Mesodermal cell (in vitro differentiated cells): ENCODE results near the gene GABPB2.
"Not testable (repeated sequence)": the region's sequence is repeated elsewhere in the genome, so short reads cannot be mapped to it uniquely, and the experiment has no call there.

Source experiments
- H3K27ac ChIP-seq: 2 replicates; pipeline ENCODE4 v1.7.0; 2013; ENCODE audit warnings: mild to moderate bottlenecking, low read depth, low read length, moderate library complexity; ENCODE audit not compliant: severe bottlenecking
- H3K36me3 ChIP-seq: 2 replicates; pipeline ENCODE4 v1.7.1; 2013; ENCODE audit warnings: mild to moderate bottlenecking, low read length, moderate library complexity; ENCODE audit not compliant: control insufficient read depth, insufficient read depth
- H3K4me1 ChIP-seq: one replicate; pipeline ENCODE4 v1.7.1; 2013; ENCODE audit warnings: mild to moderate bottlenecking, low read length; ENCODE audit not compliant: insufficient read depth, control insufficient read depth, poor library complexity, severe bottlenecking
- H3K4me3 ChIP-seq: 2 replicates; pipeline ENCODE4 v1.7.0; 2013; ENCODE audit warnings: low read length, control low read depth, mild to moderate bottlenecking; ENCODE audit not compliant: insufficient read depth, poor library complexity, severe bottlenecking; ENCODE audit errors: extremely low read depth
- H3K9me3 ChIP-seq: 2 replicates; pipeline ENCODE4 v1.7.1; 2013; ENCODE audit warnings: mild to moderate bottlenecking, low read length, moderate library complexity; ENCODE audit not compliant: control insufficient read depth
- WGBS, 2 experiments: methylation state at CpG; one replicate each; pipeline ENCODE4 v1.1.5; 2013; ENCODE audit warnings: missing lambda C conversion rate in 2 of 2; ENCODE audit not compliant: insufficient coverage in 2 of 2; 5-methylcytosine and 5-hydroxymethylcytosine counted together

The GABPB2 gene

DNA sequence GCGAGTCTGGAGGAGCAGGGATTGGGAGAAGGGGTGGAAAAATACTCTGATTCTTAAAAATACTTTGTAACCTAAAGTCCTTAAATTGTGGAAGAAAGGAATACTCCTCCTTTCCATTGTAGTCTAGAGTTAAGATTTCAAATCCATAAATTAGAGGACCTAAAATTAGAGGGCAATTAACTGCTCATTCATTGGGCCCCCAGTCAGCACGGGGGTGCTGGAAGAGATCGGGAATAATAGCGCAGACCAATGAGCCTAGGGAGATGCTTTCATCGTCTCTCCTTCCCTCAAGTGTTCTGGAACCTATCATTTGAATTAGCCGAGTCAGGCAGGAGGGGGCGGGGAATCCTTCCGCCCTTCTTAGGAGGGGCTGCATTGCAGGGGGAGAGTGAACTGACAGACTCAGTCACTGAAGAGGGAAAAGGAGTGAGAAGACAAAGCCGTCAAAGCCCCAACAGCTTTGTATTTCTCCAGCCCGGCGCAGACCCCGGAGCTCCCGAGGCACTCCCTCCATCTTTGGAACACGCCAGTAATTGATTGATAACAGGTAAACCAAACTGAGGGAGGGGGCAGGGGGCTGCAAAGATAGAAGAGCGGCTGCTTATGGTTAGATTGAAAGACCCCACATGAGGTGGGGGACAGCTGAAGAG is 10.4 kb upstream of the GABPB2 start, which contains the start of gene MLLT11:
TSS of gene MLLT11 (plus strand) at position 391 of the 650 bp plus-strand sequence. CDS start 6,828 bp downstream, outside the sequence.
- Histone ChIP-seq H3K9me3 (no peaks in the 10 kb centered on the region), H3K4me1 (peaks cover 31% of the 10 kb centered on the region), H3K27ac (peak within 1 kb of the TSS; percentile 94), H3K4me3 (peak within 1 kb of the TSS; percentile 98), H3K36me3 (peaks cover 63% of the 10 kb centered on the region)
- WGBS, 2 experiments: 0 to 2% methylated on average over 1 to 11 of the region's 15 CpGs

DNA sequence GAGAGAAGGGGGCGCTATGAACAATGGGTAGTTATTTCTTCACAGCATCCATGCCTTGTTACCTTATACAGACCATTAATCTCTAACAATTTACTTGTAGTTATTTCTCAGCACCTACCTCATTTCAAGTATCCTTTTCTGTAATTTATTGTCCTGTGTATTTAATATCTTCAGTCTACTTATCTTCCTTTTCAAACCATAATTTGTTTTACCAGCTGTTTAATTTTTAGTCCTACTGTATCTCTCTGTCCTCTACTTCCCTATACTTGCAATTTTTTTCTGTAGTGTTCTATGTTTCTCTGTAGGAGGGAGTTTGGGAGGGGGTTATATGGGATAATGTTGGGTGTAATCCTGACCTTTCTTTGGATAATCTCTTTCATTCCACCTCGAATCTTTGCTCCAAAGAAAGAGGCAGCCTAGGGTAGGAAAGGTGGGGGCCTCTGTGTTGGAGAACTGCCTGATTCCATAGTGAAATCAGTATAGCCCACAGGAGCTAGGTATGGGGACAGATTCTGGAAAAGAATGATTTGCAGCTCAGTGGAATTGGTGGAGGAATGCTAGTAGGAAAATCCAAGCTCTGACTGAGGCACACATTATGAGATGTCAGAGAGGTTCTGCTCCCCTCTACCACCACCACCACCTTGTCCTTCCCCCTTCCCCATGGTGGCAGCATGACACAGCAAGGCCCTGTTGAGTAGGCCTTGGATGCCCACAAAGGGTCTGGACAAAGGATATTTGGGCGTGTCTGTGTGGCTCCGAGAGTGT is 9.7 kb upstream of the GABPB2 start:
- Histone ChIP-seq H3K4me1 (peaks cover 31% of the 10 kb centered on the region), H3K9me3 (no peaks in the 10 kb centered on the region), H3K36me3 (peaks cover 63% of the 10 kb centered on the region), H3K4me3 (peak overlapping the region; percentile 98), H3K27ac (peak overlapping the region; percentile 94)
- no CpG with 5 or more reads among the region's 4 CpGs for WGBS, 2 experiments

GRCh38 chr1:151061704-151062103 is 8.9 kb upstream of the GABPB2 start:
- peak overlapping the region; percentile 98 for H3K4me3 ChIP-seq
- H3K27ac ChIP-seq: peak overlapping the region; percentile 94
- H3K9me3 ChIP-seq: no peaks in the 10 kb centered on the region
- peaks cover 23% of the 10 kb centered on the region for H3K4me1 ChIP-seq
- WGBS, 2 experiments: 50% methylated on average over 1 of the region's 2 CpGs; no CpG with 5 or more reads in 1 of the 2 experiments
- peaks cover 63% of the 10 kb centered on the region for H3K36me3 ChIP-seq

GRCh38 chr1:151062741-151063371 is 7.7 kb upstream of the GABPB2 start:
- Histone ChIP-seq H3K4me3 (peak overlapping the region; percentile 98), H3K36me3 (peaks cover 63% of the 10 kb centered on the region), H3K4me1 (peaks cover 13% of the 10 kb centered on the region), H3K9me3 (no peaks in the 10 kb centered on the region), H3K27ac (peak overlapping the region; percentile 69)
- 93 to 100% methylated on average over 1 to 2 of the region's 3 CpGs for WGBS, 2 experiments

DNA sequence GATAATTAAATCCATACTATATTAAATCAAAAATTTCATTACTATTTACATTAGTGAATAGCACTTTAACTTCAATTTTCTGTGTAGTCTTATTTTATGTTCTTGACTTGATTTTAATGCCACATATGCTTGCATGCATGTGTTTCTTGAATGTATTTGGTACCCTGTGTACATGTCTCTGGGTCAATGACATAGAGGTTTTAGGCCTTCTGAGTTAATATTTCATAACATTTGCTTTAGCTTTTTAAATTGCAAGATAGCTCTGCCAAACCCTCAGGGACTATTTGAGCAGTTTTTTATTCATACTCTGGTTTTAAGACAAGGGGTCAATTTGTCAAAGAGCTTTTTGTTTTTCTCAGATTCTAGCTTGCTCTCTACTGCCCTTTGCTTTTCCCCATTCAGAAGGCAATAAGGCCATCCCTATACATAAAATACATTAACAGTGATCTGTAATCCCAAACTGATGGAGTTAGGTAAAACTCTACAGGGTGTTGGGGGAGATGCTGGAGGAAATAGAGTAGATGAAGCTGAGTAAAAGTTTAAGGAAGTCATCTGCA is 5.4 kb upstream of the GABPB2 start:
- Histone ChIP-seq H3K36me3 (peaks cover 77% of the 10 kb centered on the region), H3K27ac (no peak overlapping the region), H3K4me1 (peaks cover 13% of the 10 kb centered on the region), H3K9me3 (no peaks in the 10 kb centered on the region), H3K4me3 (no peak overlapping the region)

DNA sequence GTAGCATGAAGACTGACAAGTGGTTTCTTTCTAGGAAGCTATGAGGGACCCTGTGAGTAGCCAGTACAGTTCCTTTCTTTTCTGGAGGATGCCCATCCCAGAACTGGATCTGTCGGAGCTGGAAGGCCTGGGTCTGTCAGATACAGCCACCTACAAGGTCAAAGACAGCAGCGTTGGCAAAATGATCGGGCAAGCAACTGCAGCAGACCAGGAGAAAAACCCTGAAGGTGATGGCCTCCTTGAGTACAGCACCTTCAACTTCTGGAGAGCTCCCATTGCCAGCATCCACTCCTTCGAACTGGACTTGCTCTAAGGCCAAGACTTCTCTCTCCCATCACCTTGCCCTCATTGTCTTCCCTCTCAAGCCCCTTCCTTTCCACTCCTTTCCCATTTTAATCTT is 3.4 kb upstream of the GABPB2 start:
- Histone ChIP-seq H3K27ac (no peak overlapping the region), H3K4me1 (peaks cover 17% of the 10 kb centered on the region), H3K4me3 (no peak overlapping the region), H3K9me3 (no peaks in the 10 kb centered on the region), H3K36me3 (peaks cover 70% of the 10 kb centered on the region)
- 89 to 94% methylated on average over 2 to 4 of the region's 4 CpGs for WGBS, 2 experiments

DNA sequence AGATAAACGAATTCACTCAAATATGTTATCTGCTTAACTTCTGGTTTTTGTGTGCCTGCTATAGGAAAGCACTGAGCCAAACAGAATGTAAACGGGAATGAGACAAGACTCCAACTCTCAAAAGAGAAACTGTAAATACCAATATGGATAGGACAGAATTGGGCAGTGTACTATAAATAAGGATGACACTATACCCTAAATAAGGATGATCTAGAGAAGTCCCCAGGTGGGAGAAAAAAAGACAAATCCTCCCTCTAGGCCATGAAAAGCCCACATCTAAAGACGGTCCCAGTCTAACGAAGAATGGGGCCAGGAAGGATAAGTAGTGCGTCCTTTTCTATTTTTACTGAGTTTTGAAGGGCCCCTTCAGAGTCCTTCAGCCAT is 1.5 kb upstream of the GABPB2 start:
- Histone ChIP-seq H3K4me1 (peaks cover 7% of the 10 kb centered on the region), H3K4me3 (no peak overlapping the region), H3K27ac (peak overlapping the region; percentile 47), H3K36me3 (peaks cover 62% of the 10 kb centered on the region), H3K9me3 (no peaks in the 10 kb centered on the region)
- 100% methylated on average over 3 of the region's 5 CpGs for WGBS, 2 experiments

DNA sequence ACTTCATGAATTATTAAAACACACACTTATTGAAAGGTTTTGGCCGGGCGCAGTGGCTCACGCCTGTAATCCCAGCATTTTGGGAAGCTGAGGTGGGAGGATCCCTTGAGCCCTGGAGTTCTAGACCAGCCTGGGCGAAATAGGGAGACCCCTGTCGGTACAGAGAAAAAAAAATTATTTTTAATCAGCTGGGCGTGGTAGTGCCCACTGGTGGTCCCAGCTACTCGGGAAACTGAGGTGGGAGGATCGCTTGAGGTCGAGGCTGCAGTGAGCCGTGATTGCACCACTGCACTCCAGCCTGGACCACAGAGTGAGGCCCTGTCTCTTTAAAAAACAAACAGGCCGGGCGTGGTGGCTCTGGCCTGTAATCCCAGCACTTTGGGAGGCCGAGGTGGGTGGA is 1.7 kb downstream of the GABPB2 start:
- H3K4me1 ChIP-seq: peaks cover 4% of the 10 kb centered on the region
- H3K9me3 ChIP-seq: no peaks in the 10 kb centered on the region
- 93% methylated on average over 13 of the region's 13 CpGs for WGBS, 2 experiments
- peaks cover 30% of the 10 kb centered on the region for H3K36me3 ChIP-seq
- H3K27ac ChIP-seq: no peak overlapping the region
- no peak overlapping the region for H3K4me3 ChIP-seq

GRCh38 chr1:151085953-151086559 is 15.5 kb downstream of the GABPB2 start:
- no peak overlapping the region for H3K27ac ChIP-seq
- H3K9me3 ChIP-seq: no peaks in the 10 kb centered on the region
- H3K4me3 ChIP-seq: no peak overlapping the region
- H3K4me1 ChIP-seq: no peaks in the 10 kb centered on the region
- no peaks in the 10 kb centered on the region for H3K36me3 ChIP-seq
- 90 to 100% methylated on average over 1 to 2 of the region's 4 CpGs for WGBS, 2 experiments

GRCh38 chr1:151097426-151097825 is 26.9 kb downstream of the GABPB2 start:
- H3K36me3 ChIP-seq, H3K4me1 ChIP-seq, H3K4me3 ChIP-seq, H3K27ac ChIP-seq, H3K9me3 ChIP-seq: not testable (repeated sequence)
- WGBS, 2 experiments: 90 to 94% methylated on average over 4 to 5 of the region's 6 CpGs
